GM21390 (cell line): ENCODE measurements around the gene FES.

Experiments used
- ATAC-seq: cut with Tn5 transposase; IDR thresholded peaks from one replicate; pipeline ENCODE4 v1.9.1; 2021; ENCODE audit not compliant: unreplicated experiment

The FES gene

DNA sequence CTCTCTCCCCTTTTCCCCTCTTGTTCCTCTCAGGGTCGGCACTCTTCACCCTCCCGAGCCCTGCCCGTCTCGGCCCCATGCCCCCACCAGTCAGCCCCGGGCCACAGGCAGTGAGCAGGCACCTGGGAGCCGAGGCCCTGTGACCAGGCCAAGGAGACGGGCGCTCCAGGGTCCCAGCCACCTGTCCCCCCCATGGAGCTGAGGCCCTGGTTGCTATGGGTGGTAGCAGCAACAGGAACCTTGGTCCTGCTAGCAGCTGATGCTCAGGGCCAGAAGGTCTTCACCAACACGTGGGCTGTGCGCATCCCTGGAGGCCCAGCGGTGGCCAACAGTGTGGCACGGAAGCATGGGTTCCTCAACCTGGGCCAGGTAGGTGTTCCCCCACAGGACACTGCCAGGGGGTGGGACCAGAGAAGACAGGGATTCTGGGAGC is 8.7 kb upstream of the FES start:
- no peak for ATAC-seq

DNA sequence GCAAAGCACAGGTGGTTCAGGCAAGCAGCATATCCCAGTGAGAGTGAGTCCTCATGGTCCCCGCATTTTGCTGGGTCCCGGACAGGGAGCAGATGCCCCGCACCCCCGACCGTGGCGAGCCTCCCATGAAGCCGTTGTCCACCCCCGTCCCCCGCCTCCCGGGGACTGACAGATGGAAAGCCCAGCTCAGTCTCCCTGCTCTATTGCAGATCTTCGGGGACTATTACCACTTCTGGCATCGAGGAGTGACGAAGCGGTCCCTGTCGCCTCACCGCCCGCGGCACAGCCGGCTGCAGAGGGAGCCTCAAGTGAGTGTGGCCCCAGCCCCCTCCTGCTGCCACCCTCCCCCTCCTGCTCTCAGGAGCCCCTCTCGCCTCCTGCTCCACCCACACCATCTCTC is 8.3 kb upstream of the FES start:
- ATAC-seq, result no peak

DNA sequence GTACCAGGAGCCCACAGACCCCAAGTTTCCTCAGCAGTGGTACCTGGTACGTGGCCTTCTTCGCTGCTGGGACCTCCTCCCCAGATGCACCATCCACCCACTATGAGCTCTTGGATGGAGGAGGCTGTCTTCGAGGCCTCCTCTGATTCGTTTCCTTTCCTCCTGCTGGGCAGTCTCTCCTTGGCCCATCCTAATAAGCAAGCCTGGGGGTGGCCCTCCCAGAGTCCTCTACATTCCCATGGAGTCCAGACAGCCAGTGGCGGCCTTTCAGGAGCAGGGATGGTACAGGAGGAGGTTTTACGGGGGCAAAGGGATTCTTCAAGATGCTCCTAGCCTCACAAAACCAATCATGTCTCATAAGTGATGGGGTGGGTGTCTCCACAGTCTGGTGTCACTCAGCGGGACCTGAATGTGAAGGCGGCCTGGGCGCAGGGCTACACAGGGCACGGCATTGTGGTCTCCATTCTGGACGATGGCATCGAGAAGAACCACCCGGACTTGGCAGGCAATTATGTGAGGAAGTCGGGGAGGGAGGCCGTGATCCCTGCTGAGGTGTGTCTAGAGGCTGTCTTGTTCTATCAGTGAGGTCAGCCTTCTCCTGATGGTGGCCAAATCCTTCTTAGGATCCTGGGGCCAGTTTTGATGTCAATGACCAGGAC is 7.7 kb upstream of the FES start:
- ATAC-seq, result no peak

DNA sequence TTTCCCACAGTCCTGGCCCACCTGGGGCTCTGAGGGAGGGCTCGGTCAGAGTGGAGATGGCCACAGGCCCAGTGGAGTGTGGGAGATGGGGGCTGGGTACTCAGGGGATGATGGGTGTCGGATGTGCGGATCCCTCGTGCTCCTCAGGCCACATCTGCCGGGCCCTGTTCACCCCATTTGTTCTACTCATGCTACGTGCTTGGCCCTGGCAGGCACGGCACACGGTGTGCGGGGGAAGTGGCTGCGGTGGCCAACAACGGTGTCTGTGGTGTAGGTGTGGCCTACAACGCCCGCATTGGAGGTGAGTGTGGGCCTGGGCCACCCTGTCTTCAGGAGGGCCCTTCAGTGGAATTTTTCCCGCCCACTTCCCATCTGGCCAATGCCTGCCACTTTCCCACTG is 7.0 kb upstream of the FES start:
- no peak for ATAC-seq

DNA sequence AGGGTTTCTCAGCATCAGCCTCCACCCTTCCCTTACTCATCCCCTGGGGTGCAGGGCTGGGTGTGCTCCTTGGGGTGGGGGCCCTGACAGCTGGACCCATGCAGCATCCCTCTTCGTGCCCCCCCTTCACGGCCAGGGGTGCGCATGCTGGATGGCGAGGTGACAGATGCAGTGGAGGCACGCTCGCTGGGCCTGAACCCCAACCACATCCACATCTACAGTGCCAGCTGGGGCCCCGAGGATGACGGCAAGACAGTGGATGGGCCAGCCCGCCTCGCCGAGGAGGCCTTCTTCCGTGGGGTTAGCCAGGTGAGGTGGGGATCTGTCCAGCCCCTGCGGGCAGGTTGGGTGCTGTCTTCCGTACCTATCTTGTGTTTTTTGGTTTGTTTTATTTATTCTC is 6.3 kb upstream of the FES start:
- ATAC-seq, result no peak

DNA sequence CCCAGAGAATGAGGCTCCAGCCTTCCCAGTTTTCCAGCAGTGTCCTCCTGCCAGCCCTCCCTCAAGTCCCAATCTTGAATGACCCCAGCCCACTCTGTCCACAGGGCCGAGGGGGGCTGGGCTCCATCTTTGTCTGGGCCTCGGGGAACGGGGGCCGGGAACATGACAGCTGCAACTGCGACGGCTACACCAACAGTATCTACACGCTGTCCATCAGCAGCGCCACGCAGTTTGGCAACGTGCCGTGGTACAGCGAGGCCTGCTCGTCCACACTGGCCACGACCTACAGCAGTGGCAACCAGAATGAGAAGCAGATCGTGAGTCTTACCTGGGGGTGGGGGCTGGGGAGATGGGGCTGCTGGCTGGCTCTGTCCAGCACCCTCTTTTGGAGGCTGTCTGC is 5.6 kb upstream of the FES start:
- no peak for ATAC-seq

DNA sequence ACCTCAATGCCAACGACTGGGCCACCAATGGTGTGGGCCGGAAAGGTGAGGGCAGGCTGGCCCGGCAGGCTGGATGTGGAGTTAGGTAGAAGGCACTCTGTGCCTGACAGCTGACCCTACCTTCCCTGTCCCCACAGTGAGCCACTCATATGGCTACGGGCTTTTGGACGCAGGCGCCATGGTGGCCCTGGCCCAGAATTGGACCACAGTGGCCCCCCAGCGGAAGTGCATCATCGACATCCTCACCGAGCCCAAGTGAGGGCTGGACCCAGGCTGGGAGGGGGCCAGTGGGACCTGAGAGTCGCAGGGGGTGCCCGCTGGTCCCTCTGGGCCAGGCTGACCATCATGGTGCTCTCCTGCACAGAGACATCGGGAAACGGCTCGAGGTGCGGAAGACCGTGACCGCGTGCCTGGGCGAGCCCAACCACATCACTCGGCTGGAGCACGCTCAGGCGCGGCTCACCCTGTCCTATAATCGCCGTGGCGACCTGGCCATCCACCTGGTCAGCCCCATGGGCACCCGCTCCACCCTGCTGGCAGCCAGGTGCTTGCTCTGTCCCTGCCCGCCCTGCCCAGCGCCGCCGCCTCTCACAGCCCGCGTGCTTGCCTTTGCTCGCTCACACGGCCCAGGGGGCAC is 4.5 kb upstream of the FES start:
- no peak for ATAC-seq

DNA sequence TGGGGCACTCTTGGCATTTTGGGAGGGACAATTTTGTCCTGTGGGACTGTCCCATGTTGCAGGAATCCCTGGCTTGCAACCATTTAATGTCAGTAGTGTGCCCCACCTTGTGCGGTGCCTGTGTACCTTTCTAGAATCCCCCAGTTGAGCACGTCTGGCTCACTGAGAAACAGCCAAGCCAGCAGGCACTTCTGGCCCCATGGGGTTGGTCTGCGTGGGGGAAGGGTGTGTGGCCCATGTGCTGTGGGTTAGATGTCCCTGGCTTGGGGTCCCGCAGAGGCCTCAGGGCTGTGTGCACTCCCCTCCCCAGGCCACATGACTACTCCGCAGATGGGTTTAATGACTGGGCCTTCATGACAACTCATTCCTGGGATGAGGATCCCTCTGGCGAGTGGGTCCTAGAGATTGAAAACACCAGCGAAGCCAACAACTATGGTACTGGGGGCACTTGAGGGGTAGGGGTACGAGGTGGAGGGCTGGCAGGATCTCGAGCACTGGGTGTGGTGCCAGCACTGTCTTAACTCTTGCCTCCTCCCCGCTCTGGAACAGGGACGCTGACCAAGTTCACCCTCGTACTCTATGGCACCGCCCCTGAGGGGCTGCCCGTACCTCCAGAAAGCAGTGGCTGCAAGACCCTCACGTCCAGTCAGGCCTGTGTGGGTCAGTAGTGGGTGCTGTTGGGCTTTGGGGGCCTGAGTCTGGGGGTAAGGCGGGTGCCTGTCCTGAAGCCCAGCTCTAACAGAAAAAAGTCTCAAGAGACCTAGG is 3.7 kb upstream of the FES start:
- no peak for ATAC-seq

DNA sequence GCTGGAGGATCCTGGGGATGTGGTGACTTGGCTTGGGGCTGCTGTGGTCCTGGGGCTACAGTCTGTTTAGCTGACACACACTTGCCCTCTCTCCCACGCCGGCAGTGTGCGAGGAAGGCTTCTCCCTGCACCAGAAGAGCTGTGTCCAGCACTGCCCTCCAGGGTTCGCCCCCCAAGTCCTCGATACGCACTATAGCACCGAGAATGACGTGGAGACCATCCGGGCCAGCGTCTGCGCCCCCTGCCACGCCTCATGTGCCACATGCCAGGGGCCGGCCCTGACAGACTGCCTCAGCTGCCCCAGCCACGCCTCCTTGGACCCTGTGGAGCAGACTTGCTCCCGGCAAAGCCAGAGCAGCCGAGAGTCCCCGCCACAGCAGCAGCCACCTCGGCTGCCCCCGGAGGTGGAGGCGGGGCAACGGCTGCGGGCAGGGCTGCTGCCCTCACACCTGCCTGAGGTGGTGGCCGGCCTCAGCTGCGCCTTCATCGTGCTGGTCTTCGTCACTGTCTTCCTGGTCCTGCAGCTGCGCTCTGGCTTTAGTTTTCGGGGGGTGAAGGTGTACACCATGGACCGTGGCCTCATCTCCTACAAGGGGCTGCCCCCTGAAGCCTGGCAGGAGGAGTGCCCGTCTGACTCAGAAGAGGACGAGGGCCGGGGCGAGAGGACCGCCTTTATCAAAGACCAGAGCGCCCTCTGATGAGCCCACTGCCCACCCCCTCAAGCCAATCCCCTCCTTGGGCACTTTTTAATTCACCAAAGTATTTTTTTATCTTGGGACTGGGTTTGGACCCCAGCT is 2.9 kb upstream of the FES start:
- ATAC-seq, result no peak

DNA sequence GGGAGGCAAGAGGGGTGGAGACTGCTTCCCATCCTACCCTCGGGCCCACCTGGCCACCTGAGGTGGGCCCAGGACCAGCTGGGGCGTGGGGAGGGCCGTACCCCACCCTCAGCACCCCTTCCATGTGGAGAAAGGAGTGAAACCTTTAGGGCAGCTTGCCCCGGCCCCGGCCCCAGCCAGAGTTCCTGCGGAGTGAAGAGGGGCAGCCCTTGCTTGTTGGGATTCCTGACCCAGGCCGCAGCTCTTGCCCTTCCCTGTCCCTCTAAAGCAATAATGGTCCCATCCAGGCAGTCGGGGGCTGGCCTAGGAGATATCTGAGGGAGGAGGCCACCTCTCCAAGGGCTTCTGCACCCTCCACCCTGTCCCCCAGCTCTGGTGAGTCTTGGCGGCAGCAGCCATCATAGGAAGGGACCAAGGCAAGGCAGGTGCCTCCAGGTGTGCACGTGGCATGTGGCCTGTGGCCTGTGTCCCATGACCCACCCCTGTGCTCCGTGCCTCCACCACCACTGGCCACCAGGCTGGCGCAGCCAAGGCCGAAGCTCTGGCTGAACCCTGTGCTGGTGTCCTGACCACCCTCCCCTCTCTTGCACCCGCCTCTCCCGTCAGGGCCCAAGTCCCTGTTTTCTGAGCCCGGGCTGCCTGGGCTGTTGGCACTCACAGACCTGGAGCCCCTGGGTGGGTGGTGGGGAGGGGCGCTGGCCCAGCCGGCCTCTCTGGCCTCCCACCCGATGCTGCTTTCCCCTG is 2.2 kb upstream of the FES start:
- ATAC-seq, result no peak

DNA sequence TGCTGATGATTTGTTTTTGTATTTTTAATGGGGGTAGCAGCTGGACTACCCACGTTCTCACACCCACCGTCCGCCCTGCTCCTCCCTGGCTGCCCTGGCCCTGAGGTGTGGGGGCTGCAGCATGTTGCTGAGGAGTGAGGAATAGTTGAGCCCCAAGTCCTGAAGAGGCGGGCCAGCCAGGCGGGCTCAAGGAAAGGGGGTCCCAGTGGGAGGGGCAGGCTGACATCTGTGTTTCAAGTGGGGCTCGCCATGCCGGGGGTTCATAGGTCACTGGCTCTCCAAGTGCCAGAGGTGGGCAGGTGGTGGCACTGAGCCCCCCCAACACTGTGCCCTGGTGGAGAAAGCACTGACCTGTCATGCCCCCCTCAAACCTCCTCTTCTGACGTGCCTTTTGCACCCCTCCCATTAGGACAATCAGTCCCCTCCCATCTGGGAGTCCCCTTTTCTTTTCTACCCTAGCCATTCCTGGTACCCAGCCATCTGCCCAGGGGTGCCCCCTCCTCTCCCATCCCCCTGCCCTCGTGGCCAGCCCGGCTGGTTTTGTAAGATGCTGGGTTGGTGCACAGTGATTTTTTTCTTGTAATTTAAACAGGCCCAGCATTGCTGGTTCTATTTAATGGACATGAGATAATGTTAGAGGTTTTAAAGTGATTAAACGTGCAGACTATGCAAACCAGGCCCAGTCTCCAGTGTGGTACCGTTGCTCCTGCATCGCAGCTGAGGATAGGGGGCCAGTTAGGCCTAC is 1.4 kb upstream of the FES start:
- no peak for ATAC-seq

DNA sequence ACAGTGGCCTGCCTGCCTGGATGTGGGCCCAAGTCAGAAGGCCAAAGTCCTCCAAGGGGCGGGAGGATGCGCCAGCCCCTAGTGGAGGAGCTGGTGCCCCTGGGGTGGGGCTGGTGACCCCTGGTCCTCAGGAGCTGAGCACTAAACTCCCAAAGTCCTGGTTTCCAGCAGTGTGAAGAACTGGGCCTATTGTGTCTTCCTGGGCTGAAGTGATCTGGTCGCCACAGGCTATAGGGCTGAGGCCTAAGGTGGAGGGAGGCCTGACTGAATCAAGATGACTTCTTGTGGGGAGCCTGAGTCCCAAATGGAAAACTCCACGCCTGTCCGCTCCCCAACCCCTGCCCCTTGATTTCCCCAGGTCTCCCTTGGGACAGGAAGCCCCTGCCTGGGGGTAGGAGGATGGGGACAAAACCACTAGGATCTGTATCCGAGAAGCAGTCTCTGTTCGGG is 753 bp upstream of the FES start:
- ATAC-seq, result no peak

DNA sequence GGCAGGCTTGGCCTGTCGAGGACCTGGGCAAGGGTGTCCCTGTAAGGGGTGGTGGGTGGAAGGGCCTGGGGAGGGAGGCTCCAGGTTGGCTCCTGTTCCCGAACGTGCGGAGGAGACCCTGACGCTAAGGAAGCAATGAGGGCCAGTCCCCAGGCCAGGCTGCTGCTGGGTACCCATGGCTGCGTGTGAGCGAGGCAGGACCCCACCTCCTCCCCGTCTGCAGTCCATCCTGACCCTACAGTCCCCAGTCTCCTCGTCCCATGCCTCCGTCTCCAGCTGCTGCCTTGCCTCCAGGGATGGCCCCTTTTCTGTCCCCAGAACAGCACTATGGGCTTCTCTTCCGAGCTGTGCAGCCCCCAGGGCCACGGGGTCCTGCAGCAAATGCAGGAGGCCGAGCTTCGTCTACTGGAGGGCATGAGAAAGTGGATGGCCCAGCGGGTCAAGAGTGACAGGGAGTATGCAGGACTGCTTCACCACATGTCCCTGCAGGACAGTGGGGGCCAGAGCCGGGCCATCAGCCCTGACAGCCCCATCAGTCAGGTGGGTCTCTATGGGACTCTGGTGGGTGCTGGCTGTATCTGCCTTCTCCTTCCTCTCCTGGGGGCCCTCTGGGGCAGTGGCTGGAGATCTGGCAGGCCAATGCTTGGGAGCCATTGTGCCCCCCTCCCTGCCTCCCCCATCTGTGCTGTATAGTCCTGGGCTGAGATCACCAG is 571 bp downstream of the FES start:
- no peak for ATAC-seq

DNA sequence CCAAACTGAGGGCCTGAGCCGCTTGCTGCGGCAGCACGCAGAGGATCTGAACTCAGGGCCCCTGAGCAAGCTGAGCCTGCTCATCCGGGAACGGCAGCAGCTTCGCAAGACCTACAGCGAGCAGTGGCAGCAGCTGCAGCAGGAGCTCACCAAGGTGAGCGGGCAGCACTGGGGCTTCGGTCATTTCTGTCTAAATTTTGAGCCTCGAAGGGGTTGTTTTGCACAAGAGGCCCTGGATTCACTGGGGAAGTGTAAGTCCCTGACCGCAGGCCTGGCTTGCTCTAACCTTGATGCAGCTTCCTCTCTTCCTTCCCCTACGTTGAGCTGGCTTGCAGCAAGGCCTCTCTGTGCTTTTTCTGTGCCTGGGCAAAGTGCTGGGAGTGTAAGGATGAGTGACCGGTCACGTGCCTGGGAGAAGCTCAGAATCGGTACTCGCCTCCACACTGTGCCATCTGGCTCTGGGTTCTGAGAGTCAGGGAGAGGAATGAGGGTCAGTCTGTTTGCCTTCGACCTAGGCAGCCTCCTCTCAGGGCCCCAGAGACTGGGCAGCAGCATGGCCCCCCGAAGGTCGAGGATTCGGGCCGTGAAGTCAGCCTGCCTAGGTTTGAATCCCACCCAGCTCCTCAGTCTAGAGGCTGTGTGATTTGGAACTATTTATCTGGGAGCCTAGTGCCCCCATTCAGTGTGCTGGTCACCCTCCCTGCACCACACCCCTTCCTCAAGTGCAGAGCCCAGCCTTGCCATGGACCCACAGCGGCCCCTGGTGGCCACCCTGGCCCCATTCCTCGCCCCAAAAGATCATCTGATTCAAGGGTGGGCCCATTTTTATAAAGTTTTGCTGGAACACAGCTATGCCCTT is 1.4 kb downstream of the FES start:
- ATAC-seq, result peak; percentile 50

DNA sequence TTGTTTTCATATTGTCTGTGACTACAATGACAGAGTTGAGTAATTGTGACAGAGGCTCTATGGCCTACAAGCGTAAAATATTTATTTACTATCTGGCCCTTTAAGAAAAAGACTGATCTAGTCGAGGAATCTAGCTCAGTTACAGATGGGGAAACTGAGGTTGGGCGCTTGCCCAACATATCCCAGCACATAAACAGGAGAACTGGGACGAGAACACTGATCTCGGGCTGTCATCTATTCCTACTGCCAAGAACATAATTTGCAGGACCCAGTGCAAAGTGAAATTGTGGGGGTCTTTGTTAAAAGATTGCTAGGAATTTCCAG is 1.9 kb downstream of the FES start:
- no peak for ATAC-seq

DNA sequence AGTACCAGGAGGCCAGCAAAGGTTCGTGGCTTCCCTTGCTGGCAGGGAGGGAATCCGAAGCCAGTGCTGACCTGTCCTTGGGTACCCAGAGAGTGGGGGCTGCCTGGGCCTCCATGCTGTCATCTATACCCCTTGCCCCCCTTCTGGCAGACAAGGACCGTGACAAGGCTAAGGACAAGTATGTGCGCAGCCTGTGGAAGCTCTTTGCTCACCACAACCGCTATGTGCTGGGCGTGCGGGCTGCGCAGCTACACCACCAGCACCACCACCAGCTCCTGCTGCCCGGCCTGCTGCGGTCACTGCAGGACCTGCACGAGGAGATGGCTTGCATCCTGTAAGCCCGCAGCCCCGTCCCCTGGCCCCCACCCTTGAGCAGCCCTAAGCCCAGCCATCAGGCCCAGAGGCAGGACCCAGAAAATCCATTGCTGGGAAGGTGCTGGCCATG is 2.8 kb downstream of the FES start:
- ATAC-seq, result no peak

DNA sequence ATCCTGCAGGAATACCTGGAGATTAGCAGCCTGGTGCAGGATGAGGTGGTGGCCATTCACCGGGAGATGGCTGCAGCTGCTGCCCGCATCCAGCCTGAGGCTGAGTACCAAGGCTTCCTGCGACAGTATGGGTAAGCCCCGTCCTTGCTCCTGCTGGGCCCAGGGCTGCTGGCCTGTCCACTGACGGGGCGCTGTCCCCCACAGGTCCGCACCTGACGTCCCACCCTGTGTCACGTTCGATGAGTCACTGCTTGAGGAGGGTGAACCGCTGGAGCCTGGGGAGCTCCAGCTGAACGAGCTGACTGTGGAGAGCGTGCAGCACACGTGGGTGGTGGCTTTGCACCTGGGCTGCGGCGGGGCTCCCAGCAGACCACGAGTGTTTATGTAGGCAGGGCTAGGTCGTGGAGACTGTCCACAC is 5.0 kb downstream of the FES start:
- no peak for ATAC-seq

DNA sequence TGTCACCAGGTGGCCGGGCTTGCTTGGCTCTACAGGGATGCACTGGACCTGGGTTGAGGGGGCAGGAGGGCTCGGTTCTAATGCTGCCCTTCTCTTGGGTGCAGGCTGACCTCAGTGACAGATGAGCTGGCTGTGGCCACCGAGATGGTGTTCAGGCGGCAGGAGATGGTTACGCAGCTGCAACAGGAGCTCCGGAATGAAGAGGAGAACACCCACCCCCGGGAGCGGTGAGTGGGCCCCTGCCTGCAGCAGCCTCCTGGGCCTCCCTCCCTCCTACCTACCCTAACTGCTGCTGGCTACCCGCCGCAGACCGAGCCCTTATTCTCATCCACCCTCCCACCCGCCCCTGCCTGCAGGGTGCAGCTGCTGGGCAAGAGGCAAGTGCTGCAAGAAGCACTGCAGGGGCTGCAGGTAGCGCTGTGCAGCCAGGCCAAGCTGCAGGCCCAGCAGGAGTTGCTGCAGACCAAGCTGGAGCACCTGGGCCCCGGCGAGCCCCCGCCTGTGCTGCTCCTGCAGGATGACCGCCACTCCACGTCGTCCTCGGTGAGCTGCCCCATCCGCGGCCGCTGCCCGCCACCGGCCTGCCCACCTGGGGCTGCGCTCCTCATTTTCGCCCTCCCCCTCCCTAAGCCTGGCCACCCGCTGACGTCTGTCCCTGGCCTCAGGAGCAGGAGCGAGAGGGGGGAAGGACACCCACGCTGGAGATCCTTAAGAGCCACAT is 5.6 kb downstream of the FES start:
- no peak for ATAC-seq
